ENCODE results near the gene C1orf174. TPM values are rescaled to one million over a fixed set of nuclear protein-coding genes. Genes with fewer than 3 reads are reported as not detected.

C1orf174 gene
- total RNA-seq, 1 donor from 2014 or later = 19.8 TPM

DNA sequence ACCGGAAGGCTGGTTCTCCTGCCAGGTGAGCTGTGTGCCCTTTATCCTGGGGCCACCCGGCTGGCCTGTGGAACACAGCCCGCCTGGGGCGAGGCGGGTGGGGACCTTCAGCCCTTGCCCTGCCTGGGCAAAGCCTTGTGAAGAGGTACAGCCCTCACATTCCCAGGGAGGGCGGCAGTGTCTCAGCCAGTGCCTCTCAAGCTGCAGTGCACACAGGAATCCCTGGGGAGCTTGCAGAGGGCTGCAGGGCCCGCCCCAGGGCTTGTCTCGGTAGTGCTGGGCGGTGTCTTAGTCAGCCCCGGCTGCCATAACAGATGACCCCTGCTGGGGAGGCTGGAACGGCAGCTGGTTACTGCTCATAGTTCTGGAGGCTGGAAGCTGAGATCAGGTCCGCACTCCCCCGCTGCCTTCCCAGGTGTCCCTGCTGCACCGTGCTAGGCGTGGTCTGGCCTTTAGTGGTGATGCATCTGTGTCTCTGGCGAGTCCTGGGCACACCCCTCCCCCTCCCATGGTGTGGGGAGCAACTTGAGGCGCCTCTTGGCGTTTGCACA lies 30.2 kb downstream of the C1orf174 start:
- ATAC-seq = peak; percentile 13 to 35

DNA sequence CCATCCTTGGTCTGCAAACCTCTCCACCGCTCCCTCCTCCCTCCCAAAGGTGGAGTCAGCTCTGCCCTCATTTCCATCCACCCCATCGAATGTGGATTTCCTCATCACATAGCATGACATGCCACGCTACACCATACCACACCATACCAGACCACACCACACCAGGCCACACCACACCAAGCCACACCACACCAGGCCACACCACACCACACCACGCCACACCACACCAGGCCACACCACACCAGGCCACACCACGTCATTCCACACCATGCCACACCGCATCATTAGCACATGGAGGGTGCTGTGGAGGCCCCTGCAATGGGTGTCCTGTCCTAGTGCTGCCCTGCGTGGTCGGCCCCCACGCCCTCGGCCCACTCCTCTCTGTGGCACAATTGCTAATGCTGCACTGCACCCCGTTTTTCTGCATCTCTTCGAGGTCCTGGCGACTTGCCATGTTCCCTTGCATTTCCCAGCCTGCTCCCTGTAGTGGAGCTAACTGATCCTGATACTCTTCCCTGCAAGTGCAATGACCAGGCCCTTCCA lies 31.5 kb downstream of the C1orf174 start:
- intact Hi-C loops (cut with DNase I) = no loop called here
- Histone ChIP-seq H3K36me3 (peaks cover 69% of the 10 kb centered on the region), H3K27ac (no peak overlapping the region), H3K9me3 (no peaks in the 10 kb centered on the region), H3K27me3 (ENCODE audit: low read depth) (no peaks in the 10 kb centered on the region), H3K4me1 (no peaks in the 10 kb centered on the region), H3K4me3 (no peak overlapping the region)
- peak; percentile 46 to 65 for ATAC-seq
- TF ChIP-seq, protein P1, sequence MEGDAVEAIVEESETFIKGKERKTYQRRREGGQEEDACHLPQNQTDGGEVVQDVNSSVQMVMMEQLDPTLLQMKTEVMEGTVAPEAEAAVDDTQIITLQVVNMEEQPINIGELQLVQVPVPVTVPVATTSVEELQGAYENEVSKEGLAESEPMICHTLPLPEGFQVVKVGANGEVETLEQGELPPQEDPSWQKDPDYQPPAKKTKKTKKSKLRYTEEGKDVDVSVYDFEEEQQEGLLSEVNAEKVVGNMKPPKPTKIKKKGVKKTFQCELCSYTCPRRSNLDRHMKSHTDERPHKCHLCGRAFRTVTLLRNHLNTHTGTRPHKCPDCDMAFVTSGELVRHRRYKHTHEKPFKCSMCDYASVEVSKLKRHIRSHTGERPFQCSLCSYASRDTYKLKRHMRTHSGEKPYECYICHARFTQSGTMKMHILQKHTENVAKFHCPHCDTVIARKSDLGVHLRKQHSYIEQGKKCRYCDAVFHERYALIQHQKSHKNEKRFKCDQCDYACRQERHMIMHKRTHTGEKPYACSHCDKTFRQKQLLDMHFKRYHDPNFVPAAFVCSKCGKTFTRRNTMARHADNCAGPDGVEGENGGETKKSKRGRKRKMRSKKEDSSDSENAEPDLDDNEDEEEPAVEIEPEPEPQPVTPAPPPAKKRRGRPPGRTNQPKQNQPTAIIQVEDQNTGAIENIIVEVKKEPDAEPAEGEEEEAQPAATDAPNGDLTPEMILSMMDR (IDR thresholded peaks at IDR 0.05) = no peak
- DNase-seq = peak; percentile 30

More for the DNA sequence above, 30.2 kb downstream of the C1orf174 start:
- DNase-seq = peak; percentile 36
- no peak overlapping the region for H3K4me3 ChIP-seq
- no peaks in the 10 kb centered on the region for H3K9me3 ChIP-seq
- H3K36me3 ChIP-seq = peaks cover 78% of the 10 kb centered on the region
- intact Hi-C loops (cut with DNase I) = no loop called here
- TF ChIP-seq, protein P1 (IDR thresholded peaks at IDR 0.05) = no peak
- no peaks in the 10 kb centered on the region for H3K27me3 ChIP-seq (ENCODE audit: low read depth)
- H3K4me1 ChIP-seq = no peaks in the 10 kb centered on the region
- no peak overlapping the region for H3K27ac ChIP-seq

DNA sequence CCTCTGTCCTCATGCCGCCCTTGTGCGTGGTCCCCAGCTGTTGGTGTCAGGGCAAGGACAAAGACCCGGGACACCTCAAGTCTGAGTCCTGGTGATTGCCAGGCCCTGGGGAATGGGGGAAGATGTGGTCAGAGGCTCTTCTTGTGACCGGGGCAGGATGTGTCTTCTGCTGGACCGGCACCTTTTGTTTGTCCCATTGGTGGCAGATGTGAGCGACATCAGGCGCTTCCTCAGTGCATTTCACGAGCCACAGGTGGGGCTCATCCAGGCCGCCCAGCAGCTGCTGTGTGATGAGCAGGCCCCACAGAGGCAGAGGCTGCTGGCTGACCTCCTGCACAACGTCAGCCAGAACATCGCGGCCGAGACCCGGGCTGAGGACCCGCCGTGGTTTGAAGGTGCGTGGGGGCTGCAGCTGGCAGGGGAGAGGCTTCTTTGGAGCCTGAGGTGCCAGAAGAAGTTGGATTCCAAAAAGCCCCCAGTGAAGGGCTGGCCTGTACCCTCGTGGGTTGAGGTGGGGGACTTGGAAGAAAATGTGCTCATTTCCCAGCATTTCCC lies 34.4 kb downstream of the C1orf174 start:
- intact Hi-C loops (cut with DNase I) = no loop called here
- H3K27me3 ChIP-seq (ENCODE audit: low read depth) = no peaks in the 10 kb centered on the region
- ATAC-seq (no peak), DNase-seq (peak; percentile 31)
- peaks cover 41% of the 10 kb centered on the region for H3K36me3 ChIP-seq
- TF ChIP-seq, protein P1 (IDR thresholded peaks at IDR 0.05) = no peak
- no peaks in the 10 kb centered on the region for H3K4me1 ChIP-seq
- H3K4me3 ChIP-seq = no peak overlapping the region
- no peak overlapping the region for H3K27ac ChIP-seq
- no peaks in the 10 kb centered on the region for H3K9me3 ChIP-seq

DNA sequence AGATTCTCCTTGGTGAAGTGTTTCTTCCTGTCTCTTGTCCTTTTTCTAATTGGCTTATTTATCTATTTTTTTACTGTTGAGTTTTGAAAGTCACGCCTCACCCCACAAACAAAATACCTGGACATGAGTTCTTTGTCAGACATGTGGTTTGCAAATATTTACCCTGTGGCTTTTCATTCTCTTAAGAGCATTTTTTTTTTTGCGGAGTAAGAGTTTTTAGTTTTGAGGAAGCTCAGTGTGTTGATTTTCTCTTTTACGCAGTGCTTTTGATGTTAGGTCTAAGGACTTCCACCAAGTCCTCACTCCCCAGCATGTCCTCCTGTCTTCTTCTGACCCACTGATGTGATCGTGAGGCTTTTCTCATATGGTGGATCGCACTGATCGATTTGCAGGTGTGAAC lies 35.2 kb downstream of the C1orf174 start:
- no peak overlapping the region for H3K4me3 ChIP-seq
- no peak overlapping the region for H3K27ac ChIP-seq
- TF ChIP-seq, protein P1 (IDR thresholded peaks at IDR 0.05) = no peak
- H3K4me1 ChIP-seq = no peaks in the 10 kb centered on the region
- peaks cover 33% of the 10 kb centered on the region for H3K36me3 ChIP-seq
- H3K27me3 ChIP-seq (ENCODE audit: low read depth) = no peaks in the 10 kb centered on the region
- DNase-seq = no peak
- intact Hi-C loops (cut with DNase I) = no loop called here
- no peak for ATAC-seq
- H3K9me3 ChIP-seq = no peaks in the 10 kb centered on the region

DNA sequence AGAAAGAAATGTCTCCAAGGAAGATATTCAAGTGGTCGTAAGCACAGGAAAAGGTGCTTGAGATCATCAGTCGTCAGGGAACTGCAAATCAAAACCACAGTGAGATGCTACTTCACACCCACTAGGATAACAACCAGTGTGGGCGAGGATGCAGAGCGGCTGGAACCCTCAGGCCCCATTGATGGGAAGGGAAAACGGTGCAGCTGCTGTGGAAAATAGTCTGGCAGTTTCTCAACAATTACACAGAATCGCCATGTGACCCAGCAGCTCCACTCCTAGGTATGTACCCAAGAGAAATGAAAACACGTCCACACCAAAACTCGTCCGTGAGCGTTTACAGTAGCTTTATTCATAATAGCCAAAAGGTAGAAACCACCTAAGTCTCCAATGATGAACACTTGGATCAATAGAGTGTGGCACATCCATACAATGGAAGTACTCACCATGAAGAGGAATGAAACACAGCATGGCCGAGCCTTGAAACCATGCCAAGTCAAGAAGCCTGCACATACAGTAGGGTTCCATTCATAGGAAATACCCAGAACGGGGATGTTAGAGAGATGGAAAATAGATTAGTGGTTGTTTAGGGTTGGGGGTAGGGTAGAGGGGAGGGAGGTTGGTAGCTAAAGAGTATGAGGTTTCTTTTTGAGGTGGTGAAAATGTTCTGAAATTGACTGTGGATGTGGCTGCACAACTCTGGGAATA lies 36.7 kb downstream of the C1orf174 start:
- Histone ChIP-seq H3K4me3 (no peak overlapping the region), H3K9me3 (no peaks in the 10 kb centered on the region), H3K36me3 (peaks cover 21% of the 10 kb centered on the region), H3K4me1 (peaks cover 4% of the 10 kb centered on the region), H3K27ac (no peak overlapping the region), H3K27me3 (ENCODE audit: low read depth) (no peaks in the 10 kb centered on the region)
- DNase-seq (peak; percentile 20), ATAC-seq (no peak)
- intact Hi-C loops (cut with DNase I) = no loop called here
- TF ChIP-seq, protein P1 (IDR thresholded peaks at IDR 0.05) = no peak
